ENCODE measurements around the gene ZNF614.
"Not testable (repeated sequence)": the region's sequence is repeated elsewhere in the genome, so short reads cannot be mapped to it uniquely, and the experiment has no call there.

ZNF614 gene

GRCh38 chr19:51986309-51987291 is 41.6 kb downstream of the ZNF614 start, which contains the start of gene ZNF350:
Gene ZNF350, minus strand, starts transcription at chr19:51986840. Its CDS starts 12,480 bp downstream, at chr19:51974360.
- DNase-seq, result peak; percentile 28

- no peak for DNase-seq
These were observed 44.8 kb downstream of the ZNF614 start for GRCh38 chr19:51983361-51983760.

GRCh38 chr19:51980926-51981325 is 47.3 kb downstream of the ZNF614 start:
- DNase-seq, result not testable (repeated sequence)

- DNase-seq, result no peak
These were observed 48.0 kb downstream of the ZNF614 start for GRCh38 chr19:51980116-51980736.

GRCh38 chr19:51978882-51979281 is 49.3 kb downstream of the ZNF614 start:
- DNase-seq, result no peak

- DNase-seq, result no peak
These were observed 50.8 kb downstream of the ZNF614 start for GRCh38 chr19:51977346-51977745.

GRCh38 chr19:51976852-51977251 is 51.3 kb downstream of the ZNF614 start:
- DNase-seq, result no peak

GRCh38 chr19:51975787-51976186 is 52.4 kb downstream of the ZNF614 start:
- not testable (repeated sequence) for DNase-seq

- DNase-seq, result no peak
These were observed 56.6 kb downstream of the ZNF614 start for GRCh38 chr19:51971624-51972023.

GRCh38 chr19:51970718-51971117 is 57.5 kb downstream of the ZNF614 start:
- no peak for DNase-seq

- no peak for DNase-seq
These were observed 62.6 kb downstream of the ZNF614 start for GRCh38 chr19:51965583-51965982.
